HEK293T (cell line): ENCODE results near the gene CNNM2.
A peak's percentile ranks its signal among the peaks of the same experiment; 100 is the strongest.

ENCODE experiments used
- CTCF ChIA-PET: fragments of 350-600 bp; formaldehyde crosslinking; extraction: SDS; loops from one replicate; lab custom pipeline; 2021; ENCODE audit warnings: antibody characterized with exemption, inconsistent platforms; lab: Yijun Ruan, JAX
- POLR2A ChIA-PET: fragments of 350-600 bp; formaldehyde crosslinking; extraction: SDS; loops from one replicate; lab custom pipeline; 2020; ENCODE audit warnings: antibody characterized with exemption, inconsistent platforms; lab: Yijun Ruan, JAX
- DNase-seq: peaks from one replicate; pipeline ENCODE4 v3.0.0; 2012; ENCODE audit warnings: mixed read lengths; ENCODE audit errors: extremely low spot score
- ARNT ChIP-seq: fragments of 450-650 bp; IDR thresholded peaks from 2 replicates; pipeline ENCODE4 v1.6.1; 2017; ENCODE audit warnings: mild to moderate bottlenecking
- BHLHE40 ChIP-seq: fragments of 450-650 bp; IDR thresholded peaks from 2 replicates; pipeline ENCODE4 v1.6.1; 2016; ENCODE audit warnings: mild to moderate bottlenecking, moderate library complexity, borderline replicate concordance
- CTBP1 ChIP-seq: fragments of 450-650 bp; IDR thresholded peaks from 2 replicates; pipeline ENCODE4 v1.6.1; 2016; ENCODE audit warnings: borderline replicate concordance
- ELF4 ChIP-seq: fragments of 450-650 bp; IDR thresholded peaks from 2 replicates; pipeline ENCODE4 v1.6.1; 2017; ENCODE audit warnings: antibody characterized with exemption
- FOXA1 ChIP-seq: fragments of 450-650 bp; IDR thresholded peaks from 2 replicates; pipeline ENCODE4 v1.6.1; 2016; ENCODE audit warnings: mild to moderate bottlenecking
- FOXK2 ChIP-seq: fragments of 450-650 bp; IDR thresholded peaks from 2 replicates; pipeline ENCODE4 v1.6.1; 2016; ENCODE audit warnings: mild to moderate bottlenecking
- FOXM1 ChIP-seq: fragments of 450-650 bp; IDR thresholded peaks from 2 replicates; pipeline ENCODE4 v1.6.1; 2017; ENCODE audit warnings: mild to moderate bottlenecking, borderline replicate concordance
- HDGF ChIP-seq: fragments of 450-650 bp; IDR thresholded peaks from 2 replicates; pipeline ENCODE4 v1.6.1; 2017; ENCODE audit warnings: antibody characterized with exemption, borderline replicate concordance
- L3MBTL2 ChIP-seq: fragments of 450-650 bp; conservative IDR thresholded peaks from 2 replicates; pipeline ENCODE4 v1.6.1; 2016; ENCODE audit warnings: mild to moderate bottlenecking
- LEF1 ChIP-seq: fragments of 450-650 bp; IDR thresholded peaks from 2 replicates; pipeline ENCODE4 v1.6.1; 2017; ENCODE audit warnings: mild to moderate bottlenecking, borderline replicate concordance
- NFRKB ChIP-seq: fragments of 450-650 bp; IDR thresholded peaks from 2 replicates; pipeline ENCODE4 v1.6.1; 2016; ENCODE audit warnings: mild to moderate bottlenecking, moderate library complexity
- SP1 ChIP-seq: fragments of 450-650 bp; IDR thresholded peaks from 2 replicates; pipeline ENCODE4 v1.6.1; 2017
- SUZ12 ChIP-seq: fragments of 450-650 bp; IDR thresholded peaks from 2 replicates; pipeline ENCODE4 v1.6.1; 2016; ENCODE audit warnings: mild to moderate bottlenecking
- TARDBP ChIP-seq: fragments of 450-650 bp; IDR thresholded peaks from 2 replicates; pipeline ENCODE4 v1.6.1; 2016
- ZNF384 ChIP-seq: fragments of 450-650 bp; IDR thresholded peaks from 2 replicates; pipeline ENCODE4 v1.6.1; 2016
- TF ChIP-seq, protein P1 (sequence below): fragments of 450-650 bp; IDR thresholded peaks from 2 replicates; pipeline ENCODE4 v1.6.1; 2016

The CNNM2 gene

DNA sequence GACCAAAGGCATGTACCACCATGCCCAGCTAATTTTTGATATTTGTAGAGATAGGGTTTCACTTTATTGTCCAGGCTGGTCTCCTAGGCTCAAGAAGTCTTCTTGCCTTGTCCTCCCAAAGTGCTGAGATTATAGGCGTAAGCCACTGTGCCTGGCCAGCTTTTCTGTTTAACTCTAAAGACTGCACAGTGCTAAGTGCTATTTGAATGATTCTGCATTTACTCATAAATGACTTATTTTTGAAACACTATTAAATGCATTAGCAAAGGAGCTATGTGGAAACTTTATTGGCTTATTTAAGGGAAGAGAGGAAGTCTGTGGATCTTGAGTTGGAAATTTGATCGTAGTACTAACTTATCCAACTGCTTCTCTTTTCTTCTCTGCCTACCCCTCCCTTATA is 185.9 kb downstream of the CNNM2 start:
- ChIA-PET CTCF (no interaction called here), POLR2A (no interaction called here)
- no peak for TF ChIP-seq BHLHE40
- no peak for TF ChIP-seq TARDBP
- no peak for TF ChIP-seq NFRKB
- TF ChIP-seq L3MBTL2, result no peak
- no peak for TF ChIP-seq SP1
- no peak for TF ChIP-seq FOXM1
- TF ChIP-seq ARNT, result no peak
- TF ChIP-seq, protein P1, sequence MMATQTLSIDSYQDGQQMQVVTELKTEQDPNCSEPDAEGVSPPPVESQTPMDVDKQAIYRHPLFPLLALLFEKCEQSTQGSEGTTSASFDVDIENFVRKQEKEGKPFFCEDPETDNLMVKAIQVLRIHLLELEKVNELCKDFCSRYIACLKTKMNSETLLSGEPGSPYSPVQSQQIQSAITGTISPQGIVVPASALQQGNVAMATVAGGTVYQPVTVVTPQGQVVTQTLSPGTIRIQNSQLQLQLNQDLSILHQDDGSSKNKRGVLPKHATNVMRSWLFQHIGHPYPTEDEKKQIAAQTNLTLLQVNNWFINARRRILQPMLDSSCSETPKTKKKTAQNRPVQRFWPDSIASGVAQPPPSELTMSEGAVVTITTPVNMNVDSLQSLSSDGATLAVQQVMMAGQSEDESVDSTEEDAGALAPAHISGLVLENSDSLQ, result no peak
- no peak for TF ChIP-seq CTBP1
- no peak for TF ChIP-seq SUZ12
- TF ChIP-seq ELF4, result no peak
- TF ChIP-seq HDGF, result no peak
- DNase-seq, result no peak

DNA sequence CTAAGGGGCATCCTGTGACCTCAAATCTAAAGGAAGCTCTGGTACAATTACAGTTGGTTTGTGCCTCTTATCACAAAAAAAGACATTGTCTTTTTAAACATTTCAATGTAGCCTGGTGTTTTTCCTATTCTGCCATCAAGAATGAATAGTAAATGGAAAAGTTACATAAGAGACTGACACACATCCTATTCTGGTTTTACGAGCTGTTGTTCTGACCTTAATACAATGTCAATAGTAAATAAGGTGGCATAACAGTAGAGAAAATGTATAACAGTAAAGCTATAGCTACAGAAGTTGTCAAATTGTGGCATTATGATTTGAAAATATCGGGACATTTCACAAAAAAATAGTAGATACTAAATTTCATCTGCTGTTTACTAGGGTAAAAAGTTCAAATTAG is 186.6 kb downstream of the CNNM2 start:
- ChIA-PET CTCF (interaction anchor here (0.8 kb wide), 1 partner anchor 140 kb away, joined by 3 read pairs; no protein-coding TSS in a partner anchor), POLR2A (no interaction called here)
- TF ChIP-seq LEF1 (no peak), TARDBP (no peak)
- no peak for DNase-seq

DNA sequence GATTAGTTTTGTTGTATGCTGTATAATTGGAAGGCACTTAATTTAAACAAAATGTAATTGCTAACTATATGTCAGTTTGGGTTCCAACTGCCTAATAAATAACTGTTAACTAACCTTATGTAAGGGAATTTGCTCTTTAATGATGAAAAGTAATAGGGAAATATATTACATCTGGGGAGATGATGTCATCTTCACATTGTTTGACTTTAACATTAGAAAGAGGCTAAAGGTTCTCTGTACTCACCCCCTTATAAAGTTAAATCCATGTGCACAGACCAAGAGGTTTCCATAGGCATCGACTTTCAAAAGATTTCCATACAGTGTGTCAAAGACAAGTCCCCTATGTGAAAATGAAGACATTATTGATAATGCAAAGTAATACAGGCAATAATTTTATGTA is 187.4 kb downstream of the CNNM2 start:
- ChIA-PET CTCF (interaction anchor here (0.8 to 1.1 kb wide), 1 partner anchor 139 kb away, joined by 3 to 4 read pairs; no protein-coding TSS in a partner anchor), POLR2A (no interaction called here)
- TF ChIP-seq, protein P1, result no peak
- TF ChIP-seq TARDBP (no peak), ZNF384 (no peak), ARNT (no peak), SP1 (no peak), FOXK2 (no peak), BHLHE40 (no peak), HDGF (no peak), NFRKB (no peak), L3MBTL2 (no peak)
- DNase-seq, result no peak

DNA sequence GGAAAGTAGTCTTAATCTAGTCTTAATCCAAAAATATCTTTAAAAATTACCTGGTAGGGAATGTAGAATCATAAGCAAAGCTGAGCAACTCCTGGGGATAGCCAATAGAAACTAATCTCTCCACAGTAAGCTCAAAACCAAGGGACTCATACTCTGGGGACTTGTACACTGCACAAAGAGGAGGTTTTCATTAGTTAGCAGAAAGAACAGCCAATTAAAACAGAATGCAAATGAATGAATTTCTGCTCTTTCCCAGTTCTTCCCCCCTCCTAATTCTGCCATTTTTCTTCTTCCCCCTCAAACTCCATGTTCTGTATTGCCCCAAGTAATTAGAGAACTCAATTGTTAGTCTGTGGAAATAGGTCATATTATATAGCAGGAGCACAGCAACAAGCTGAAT is 188.4 kb downstream of the CNNM2 start:
- POLR2A ChIA-PET, result no interaction called here
- no peak for DNase-seq
- TF ChIP-seq FOXA1 (no peak), BHLHE40 (no peak), SUZ12 (no peak), NFRKB (no peak), ARNT (no peak), FOXK2 (no peak), FOXM1 (no peak), CTBP1 (no peak), SP1 (no peak), ELF4 (no peak), L3MBTL2 (no peak), TARDBP (no peak), ZNF384 (no peak), LEF1 (no peak), HDGF (no peak)
- CTCF ChIA-PET, result interaction anchor here (1.1 kb wide), 1 partner anchor 138 kb away, joined by 4 read pairs; no protein-coding TSS in a partner anchor

DNA sequence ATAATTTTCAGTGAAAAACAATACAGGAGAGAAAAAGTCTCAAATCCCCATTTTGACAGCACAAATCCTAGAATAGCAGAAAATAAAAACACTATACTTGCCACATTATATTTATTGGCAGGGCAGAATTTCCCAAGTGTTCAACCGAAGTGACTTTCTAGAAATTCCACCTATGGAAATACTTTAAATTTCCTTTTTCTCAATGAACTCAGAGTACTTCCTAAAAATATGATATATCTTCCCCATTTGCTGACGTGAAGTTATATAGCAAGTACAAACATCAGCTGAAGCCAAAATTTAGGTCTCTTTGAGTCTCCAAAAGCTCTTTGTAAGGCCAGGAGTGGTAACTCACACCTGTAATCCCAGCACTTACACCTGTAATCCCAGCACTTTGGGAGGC is 191.7 kb downstream of the CNNM2 start:
- CTCF ChIA-PET, result interaction anchor here (0.6 kb wide), 1 partner anchor 132 kb away, joined by 3 read pairs; no protein-coding TSS in a partner anchor
- DNase-seq, result no peak
- TF ChIP-seq FOXM1 (no peak), ZNF384 (no peak)
- TF ChIP-seq, protein P1, result no peak
- POLR2A ChIA-PET, result no interaction called here

DNA sequence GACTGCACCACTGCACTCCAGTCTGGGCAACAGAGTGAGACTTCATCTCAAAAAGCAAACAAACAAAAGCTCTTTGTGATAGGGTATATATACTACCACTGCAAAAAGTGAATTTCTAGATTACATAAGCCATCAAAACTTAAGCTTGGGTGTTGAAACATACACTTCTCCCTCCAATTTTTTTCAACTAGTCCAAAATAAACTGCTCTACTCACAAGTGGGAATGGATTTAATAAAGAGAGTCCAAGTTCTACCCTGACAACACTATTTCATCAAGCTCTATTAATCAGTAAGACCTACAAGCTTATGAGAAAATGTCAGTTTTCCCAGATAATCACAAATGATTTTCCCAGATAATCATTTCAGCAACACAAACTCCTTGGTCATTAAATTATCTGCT is 192.3 kb downstream of the CNNM2 start:
- POLR2A ChIA-PET, result no interaction called here
- no peak for DNase-seq
- CTCF ChIA-PET, result no interaction called here
- TF ChIP-seq FOXM1 (no peak), TARDBP (no peak), ARNT (no peak)

DNA sequence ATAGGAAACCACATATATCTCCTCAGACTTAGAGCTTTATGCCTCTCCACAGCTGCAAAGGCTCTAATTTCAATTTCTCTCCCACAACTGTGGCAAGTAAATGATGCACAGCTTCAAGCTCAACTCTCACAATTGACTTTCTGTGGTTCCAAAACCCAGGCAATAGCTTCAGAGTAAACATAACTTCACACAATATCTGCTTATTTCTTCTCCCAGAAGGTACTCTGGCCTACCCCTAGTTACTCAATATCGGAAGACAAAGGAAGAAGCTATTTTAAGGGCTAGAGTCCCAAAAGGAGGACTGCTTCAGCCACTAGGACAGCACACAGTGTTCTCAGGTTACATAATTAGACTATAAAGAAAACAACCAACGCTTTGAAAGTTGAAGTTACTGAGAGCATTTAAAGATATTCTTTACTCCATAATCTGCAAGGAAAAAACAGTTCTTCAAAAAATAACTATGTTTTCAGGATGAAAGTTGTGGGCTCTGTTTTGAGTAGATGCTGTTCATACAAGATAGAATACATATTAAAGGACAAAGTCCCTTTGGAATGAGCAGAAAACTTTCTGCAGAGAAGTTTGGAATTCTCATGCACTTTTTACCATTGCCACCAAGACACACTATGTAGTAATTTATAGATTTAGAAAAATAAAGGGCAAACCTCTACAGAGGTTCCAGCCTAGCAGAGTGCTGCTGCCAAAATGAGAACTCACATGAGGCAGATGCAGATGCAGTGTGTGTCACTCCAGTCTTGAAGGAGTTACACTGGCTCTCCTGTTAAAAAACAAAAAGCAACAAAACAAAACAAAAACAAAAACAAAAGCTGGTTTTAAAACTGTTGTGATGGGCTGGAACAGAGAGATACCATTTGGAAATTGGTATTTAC is 193.2 kb downstream of the CNNM2 start:
- CTCF ChIA-PET, result no interaction called here

More for the DNA sequence above, 193.2 kb downstream of the CNNM2 start:
- POLR2A ChIA-PET, result no interaction called here
- TF ChIP-seq FOXM1, result no peak
- no peak for TF ChIP-seq BHLHE40
- TF ChIP-seq CTBP1, result no peak
- no peak for TF ChIP-seq ZNF384
- TF ChIP-seq SP1, result no peak
- no peak for TF ChIP-seq TARDBP
- TF ChIP-seq ARNT, result no peak
- TF ChIP-seq, protein P1, result no peak
- TF ChIP-seq NFRKB, result no peak
- no peak for TF ChIP-seq FOXK2
- no peak for TF ChIP-seq ELF4
- peak; percentile 43 for DNase-seq
